RPMI7951 (cell line): ENCODE measurements around the gene ELMO2. TPM values are rescaled to one million over a fixed set of nuclear protein-coding genes. Genes with fewer than 3 reads are reported as not detected.

ENCODE experiments used
- DNase-seq: peaks from one replicate; pipeline ENCODE4 v3.0.0-alpha.2; 2012; ENCODE audit warnings: low read depth
- total RNA-seq: library from RNA; depleted of rRNA; stranded (reverse); fragments of >200 nt; shearing (Covaris generic); gene quantifications from 2 replicates; pipeline ENCODE4 v1.2.3, GENCODE V29; 2014

ELMO2 gene
- total RNA-seq, 1 experiment from 2014 or later, result 41.2 TPM

DNA sequence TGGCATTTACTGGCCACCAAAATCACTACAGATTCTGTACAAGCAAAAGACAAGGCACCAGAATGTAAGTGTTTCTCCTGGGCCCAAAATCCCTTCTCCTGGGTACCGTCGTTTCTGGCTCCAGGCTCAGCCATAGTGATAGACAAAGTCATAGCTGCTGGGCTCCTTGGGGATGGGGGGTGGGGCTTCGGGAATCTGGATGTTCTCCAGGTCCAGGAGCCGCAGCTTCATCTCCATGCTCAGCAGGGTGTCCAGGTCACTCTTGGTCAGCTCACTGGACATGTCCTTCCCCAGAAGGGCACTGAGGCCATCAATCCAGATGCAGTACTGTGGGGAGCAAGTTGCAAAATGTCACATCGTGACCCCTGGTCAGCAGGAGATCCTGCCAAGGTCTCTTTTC is 39.2 kb downstream of the ELMO2 start:
- DNase-seq, result no peak

DNA sequence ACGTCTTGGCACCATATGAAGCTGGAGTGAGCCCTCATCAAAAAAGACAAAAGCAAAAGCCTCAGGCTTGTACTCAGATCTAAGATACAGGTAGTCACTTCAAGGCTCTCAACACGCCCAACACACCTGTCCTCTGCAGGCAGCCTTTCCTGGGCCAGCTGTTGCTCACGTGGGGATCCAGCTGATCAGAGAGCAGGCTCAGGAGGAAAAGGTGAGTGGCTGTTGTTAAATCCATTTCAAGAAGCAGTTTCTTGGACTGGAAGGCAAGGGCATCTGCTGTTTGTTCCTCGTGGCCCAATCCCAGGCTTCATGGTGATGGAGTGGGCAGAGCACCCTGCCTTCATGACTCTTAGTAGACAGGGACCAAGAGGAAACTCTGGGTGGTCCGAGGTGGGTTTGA is 39.6 kb downstream of the ELMO2 start:
- no peak for DNase-seq

DNA sequence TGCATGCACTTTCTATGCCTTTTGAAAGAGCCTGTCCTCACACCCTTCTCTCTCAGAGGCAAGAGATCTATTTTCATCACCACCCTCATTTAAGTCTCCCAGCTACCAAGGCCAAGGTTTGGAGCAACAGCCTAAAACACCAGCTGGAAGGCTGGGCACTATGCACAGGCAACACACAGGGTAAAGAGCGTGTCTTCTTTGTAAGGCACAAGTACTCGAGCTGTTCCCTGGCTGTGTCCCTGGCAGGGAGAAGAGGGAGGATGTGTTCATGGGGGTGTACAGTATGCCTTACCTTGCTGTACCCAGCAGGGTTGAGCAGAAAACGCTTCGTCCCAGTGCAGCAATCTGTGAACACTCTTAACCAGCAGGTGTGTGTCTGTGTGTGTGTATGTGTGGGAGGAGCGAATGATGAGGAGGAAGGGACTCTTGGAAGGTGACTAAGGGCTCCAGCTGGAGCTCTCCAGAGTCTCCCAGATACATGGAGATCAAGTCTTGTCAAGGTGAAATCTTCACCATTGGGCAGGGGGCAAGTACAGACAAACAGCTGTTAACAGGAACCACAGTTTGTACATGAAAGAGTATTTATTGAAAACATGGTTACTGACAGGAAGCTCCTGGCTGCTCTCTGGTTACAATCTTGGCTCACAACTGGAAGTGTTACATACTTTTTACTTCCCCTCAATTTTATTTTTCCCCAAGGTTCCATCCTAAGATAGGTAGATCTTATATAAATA is 40.8 kb downstream of the ELMO2 start:
- DNase-seq, result no peak

DNA sequence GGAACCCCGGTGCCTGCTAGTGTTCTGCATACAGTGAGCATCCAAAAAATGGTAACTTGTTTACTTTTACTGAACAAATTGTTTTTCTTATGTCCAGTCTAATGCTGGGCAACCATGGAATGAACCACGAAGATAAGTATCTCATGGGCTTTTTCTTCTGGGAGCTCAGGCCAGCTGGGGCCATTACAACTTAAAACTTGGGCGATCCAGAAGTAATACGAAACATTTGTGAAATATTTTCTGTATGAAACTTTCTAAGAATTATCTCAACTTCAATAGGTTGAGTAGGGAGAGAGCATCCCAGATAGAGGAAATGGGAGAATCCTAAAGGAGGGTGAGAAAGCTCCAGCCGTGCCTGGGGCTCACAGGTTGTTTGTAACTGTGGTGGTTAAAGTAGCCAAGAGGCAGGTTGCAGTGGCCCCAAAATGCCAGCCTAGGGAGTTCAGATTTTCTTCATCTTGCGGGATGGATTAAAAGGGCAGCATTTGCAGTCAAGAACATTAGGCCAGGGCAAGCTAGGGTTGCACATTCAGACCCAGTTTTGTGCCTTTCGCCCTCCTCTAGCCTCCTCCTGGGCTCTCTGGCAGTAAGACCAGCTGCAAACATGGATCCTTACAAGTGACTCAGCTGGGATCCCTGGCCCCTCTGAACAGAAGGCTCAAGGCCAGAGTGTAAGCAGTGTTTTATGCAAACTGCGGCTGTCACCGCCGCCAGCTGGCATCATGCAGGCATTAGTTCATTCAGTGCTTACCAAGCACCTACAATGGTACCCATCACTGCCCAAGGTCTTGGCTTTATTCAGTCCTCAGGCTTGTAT is 41.5 kb downstream of the ELMO2 start:
- no peak for DNase-seq

DNA sequence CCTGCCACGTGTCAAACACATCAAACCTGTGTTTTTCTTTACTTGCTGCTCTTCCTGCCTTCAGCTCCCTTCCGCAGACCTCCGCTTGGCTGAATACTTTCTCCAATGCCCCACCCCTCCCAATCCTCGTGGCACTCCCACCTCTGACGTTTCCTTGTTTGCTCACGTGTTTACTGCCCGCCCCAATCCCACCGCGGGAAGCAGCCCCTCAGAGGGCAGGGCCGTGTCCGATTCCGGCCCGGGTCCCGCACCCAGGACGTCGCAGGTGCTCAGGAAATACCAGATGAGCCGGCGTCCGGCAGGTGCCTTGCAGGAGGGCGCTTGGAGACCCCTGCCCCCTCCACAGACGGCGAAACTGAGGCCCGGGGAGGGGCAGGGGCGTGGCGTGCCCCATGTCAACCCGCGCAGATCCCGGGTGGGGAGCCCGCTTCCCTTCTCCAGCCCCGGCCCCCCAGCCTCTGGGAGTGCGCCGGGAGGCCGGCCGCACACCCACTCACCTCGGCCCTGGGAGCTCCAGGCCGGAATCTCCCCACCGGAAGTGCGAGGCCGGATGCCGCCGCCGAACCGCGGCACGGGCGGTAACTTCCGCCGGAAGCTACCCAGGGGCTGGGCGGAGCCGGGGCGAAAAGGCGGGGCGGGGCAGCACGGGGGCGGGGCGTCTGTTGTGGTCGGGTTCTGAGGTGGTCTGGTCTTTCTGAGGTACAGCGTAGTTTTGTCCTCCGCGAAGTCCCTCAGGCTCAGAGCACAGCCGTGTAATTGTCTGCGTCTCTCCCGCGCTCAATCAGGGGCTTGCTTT is 42.3 kb downstream of the ELMO2 start:
- peak; percentile 92 for DNase-seq

DNA sequence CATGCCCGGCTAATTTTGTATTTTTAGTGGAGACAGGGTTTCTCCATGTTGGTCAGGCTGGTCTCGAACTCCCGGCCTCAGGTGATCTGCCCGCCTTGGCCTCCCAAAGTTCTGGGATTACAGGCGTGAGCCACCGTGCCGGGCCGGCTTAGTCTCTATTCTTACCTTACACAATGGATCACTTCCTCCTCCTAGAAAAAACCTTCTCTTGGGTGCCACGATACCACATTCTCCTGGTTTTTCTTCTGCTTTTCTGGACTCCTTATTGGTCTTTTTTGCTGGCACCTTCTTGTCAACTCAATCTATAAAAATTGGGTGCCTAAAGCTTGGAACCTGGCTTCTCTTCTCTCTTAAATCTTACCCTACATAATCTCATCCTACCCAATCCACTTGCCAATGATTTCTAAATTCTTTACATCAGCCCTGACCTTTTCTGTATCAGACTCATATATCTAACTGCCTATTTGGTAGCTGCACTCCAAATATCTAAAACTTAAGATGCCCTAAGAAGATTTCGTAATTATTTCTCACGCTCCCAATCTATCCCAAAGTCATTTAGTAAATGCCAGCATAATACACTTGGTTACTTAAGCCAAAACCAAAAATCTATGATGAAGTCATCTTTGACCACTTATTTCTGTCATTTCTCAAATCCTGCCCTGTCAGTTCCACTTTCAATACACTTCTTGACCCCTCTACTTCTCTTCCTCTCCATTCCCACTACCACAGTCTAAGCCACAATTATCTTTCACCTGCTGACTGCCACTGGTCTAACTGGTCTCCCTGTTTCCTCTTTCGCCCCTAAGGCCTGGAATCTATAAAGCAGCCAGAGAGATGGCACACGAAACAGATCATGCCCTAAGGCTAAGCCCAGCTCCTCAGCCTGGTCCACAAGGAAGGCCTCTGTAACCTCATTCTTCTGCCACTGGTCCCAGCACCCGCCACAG is 43.2 kb downstream of the ELMO2 start:
- DNase-seq, result no peak

DNA sequence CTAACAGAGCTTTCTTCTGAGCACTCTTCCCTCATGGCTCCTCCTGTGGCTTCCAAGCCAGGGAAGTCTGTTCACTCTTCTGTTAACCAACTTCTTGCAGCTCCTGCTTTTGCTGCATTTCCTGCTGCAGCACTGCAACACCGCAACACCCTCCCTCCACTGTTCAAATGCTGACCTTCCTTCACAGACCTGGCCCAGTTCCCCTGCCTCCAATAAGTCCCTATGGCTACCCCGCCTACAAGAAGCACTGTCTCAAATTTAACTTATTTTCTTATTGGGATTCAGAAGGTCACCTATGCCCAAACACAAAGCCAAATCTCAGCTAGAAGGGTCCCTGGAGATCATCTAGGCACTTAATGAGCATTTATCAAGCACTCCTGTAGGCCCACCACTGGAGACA is 44.6 kb downstream of the ELMO2 start:
- no peak for DNase-seq

DNA sequence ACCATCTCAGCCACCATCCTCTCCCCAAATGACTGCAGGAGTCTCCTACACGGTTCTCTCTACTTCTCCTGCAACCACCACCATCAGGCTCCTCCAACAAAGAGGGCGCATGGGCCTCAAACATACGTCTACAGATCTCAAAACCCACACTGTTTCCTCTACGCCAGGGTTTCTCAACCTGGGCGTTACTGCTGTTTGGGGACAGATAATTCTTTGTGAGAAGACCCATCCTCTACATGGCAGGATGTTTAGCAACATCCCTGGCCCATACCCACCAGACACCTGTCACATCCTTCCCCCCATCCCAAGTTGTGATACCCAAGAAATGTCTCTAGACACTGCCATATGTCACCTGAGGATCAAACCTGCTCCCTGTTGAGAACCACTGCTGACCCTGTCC is 45.0 kb downstream of the ELMO2 start:
- no peak for DNase-seq

DNA sequence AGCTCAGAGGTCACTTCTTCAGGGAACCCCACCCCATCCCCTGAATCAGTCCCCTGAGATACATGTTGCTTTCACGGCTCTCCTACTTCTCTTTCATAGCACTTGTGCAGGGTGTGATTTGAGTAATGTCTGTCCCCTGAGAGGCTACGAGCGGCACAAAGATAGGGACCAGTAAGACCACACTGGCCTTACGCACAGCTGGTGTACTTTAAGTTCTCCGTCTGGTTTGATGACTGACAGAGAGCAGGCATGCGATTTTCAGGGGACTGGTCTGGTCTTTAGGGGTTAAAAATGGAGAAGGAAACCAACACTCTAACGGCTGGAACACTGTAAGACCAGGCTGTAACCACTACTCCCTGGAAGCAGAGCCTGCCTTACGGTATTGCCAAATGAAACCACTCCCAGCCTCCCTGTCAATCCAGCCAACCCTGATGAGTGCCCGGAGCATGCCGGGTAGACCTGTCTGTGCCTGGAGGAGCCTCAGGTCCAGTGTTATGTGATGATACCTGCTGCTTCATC is 47.1 kb downstream of the ELMO2 start:
- no peak for DNase-seq

DNA sequence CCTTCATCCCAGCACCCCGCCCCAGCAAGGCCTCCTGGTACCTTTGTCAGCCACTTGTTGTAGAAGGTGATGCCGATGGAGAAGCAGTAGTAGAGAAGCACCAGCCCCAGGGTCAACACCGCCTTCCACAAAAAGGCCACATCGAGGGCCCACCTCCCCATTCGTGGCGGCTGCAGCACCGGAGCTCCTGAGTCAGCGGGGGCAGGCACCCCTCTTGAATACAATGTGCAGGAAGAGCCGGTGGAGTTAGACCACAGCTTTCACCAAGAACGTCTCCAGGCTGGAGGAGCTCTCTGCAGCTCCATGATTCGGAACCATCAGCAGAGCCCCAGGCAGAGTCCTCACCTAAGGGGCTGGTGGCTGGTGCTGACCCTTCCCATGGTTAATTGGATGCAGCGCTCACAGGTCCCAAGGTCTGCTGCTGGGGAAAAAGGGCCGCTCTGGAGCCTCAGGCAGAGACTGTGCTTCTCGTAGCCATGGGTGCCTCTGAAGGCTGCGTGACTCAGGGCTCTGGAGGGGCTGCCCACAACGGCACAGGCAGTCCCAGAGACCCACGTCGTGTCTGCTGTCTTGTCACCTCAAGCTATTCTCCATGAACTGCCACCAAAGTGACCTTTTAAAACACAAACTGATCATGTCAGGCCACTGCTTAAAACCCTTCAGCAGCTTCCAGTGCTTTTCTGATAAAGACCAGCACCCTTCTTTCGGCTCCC is 47.9 kb downstream of the ELMO2 start:
- no peak for DNase-seq

DNA sequence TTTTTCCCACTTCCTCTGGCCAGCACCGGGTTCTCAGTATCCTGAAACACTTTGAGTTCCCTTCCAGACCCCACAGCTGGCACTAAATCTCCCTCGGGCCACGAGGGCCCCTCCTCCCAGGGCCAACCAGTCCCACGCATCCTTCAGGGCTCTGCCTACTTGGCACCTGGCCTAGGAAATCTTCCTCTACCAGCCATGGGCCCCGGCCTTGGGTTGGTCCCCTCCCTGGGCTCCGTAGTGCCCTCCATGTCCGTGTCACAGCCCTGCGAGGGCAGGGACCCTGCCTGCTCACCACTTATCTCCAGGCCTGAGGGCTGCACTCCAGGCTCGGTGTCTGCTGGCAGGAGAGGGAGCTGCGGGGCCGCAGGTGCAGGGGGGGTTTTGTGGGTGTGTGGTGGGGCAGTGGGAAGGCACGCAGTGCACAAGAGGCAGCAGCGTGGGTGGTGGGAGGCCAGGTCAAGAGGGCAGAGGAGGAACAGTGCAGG is 49.3 kb downstream of the ELMO2 start:
- DNase-seq, result no peak

DNA sequence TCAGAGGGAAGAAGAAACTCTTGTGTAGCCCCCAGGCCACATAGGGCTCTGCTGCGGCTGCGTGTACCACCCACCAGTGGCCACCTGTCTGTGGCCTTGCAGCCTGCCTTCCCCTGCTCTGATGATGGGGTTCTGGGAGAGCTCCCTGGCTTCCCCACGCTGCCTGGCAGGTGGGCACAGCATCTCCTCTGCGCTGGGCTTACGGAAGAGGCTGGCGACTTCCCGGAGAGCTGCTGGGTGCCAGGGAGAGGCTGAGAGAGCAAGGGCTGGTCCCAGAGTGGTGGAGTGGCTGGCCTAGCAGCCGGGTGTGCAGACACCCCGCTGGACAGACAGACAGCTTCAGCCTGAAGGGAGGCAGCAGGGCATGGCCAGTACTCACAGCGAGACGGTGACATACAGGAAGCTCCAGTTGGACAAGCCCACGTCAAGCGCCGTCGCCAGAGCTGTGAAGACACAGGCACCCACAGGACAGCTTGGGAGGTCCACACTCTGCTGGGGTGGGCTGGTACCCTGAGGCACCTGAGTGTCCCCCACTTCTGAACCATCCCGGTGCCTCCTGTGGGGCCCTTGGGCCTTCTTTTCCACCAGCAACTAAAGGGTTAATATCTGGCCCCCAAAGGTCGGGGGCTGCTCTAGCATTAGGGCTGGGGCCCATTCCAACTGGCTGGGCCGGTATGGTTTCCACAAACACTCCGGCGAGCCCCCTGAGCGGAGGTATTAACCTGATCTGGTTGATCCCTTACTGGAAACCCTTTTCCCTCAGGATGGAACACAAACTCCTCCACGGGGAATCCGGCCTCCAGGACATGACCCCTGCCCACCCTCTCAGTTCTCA is 50.0 kb downstream of the ELMO2 start:
- DNase-seq, result no peak

DNA sequence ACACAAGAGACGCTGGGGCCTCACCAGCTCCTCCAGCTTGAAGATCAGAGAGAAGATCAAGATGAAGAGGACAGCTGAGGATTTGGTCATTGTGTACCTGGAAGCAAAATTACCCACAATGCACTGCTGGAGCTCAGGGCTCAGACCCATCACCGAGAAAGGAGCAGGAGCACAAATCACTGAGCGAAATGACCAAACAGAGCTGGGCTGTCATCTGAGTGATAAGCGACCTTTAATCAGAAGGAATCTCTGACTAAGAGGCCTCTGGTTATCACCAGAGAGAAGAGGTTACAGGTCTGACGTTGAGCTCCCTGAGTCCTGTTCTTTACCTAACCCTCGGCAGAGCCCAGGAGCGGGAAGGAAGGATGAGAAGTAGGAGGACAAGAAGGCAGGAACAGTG is 50.6 kb downstream of the ELMO2 start:
- DNase-seq, result no peak

DNA sequence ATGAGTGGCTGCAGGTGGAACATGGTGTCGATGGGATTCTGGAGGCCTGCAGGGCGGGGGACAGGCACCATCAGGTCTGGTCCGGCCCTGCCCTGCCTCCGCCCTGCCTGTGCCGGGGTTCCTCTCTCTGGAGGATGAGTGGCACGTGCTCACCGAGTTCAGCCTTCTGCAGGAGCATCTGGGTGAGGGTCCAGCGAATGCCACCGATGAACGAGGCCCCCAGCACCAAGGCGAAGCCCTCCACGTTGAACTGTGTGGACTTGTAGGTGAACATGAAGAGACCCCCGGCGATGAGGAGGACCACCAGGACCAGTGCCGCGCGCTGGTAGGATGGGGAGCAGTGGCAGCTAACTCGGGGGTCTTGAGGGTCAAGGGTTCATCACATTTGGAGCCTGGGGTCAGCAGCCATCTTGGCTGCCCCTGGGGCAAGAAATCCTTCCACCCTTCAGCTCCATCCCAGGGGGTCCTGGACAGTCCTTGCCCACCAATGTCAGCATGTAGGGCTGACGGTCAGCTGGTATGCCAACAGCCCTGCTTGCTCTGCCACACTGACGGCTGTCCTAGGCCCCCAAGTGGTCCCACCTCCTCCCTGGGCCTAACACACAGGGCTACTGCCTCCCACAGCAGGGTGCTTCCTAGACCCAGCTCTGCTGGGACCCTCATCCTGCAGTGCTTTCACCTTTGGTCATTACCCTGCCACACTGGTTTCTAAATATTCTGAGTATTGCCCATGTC is 51.3 kb downstream of the ELMO2 start:
- no peak for DNase-seq

DNA sequence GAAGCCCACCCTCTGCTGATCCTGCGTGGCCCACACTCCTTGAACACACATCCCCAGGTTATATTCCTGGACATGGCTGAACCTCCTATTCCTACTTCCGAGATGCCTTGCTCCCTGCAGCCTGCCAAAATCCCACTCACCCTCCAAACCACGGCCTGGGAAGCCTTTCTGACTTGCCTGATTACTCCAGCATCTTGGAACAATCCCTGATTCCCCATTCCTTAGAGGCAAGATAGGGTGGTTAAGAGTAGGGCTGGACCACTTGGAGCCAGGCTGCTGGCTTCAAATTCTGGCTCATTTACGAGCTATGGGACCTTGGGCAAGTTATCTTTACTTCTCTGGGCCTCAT is 52.2 kb downstream of the ELMO2 start:
- DNase-seq, result no peak

DNA sequence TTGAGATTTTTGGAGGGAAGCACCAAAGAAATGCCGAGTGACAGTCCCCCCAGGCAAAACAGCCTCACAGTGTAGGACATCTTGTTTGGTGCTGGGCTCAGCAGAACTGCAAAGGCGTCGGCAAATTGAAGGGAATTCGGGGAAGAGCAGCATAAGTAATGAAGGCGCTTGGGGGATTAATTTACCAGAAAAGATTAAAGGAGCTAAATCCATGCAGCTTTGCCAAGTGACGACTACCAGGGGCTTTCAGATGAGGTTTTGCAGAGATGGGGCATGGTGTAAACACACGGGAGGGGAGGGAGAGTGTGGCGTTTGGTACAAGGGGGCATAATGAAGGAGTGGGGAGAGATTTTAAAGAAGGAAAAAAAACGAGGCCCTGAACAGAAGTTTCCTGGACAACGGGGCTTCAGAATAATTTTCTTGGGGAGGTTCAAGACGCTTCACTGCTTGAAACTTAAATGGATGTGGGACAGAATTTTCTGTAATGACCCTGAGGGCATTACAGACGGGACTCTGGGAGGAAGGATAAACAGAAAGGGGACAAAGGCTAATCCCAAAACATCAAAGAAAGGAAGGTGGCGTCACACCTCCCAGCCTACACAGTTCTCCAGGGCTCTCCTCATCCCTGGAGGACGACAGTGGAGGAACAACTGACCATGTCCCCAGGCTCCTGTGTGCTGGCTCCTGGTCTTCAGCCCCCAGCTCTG is 52.8 kb downstream of the ELMO2 start:
- no peak for DNase-seq

DNA sequence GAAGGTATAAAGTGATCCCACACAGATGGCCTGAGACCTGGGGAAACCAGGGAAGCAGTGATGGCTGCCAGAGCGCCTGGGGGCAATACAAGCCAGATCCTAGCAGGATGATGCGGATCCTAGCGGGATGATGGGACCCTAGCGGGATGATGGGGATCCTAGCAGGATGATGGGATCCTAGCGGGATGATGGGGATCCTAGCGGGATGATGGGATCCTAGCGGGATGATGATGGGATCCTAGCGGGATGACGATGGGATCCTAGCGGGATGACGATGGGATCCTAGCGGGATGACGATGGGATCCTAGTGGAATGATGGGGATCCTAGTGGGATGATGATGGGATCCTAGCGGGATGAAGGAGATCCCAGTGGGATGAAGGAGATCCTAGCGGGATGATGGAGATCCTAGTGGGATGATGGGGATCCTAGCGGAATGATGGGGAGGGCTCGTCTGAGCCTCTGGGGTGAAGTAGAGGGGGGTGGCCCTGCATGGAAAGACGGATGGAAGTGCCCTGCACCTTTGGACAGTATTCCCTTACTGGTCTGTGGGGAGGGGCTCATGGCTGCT is 54.0 kb downstream of the ELMO2 start:
- DNase-seq, result no peak
